ENCODE measurements around the gene FAF1.
"Not testable (repeated sequence)": the region's sequence is repeated elsewhere in the genome, so short reads cannot be mapped to it uniquely, and the experiment has no call there.

FAF1 gene

DNA sequence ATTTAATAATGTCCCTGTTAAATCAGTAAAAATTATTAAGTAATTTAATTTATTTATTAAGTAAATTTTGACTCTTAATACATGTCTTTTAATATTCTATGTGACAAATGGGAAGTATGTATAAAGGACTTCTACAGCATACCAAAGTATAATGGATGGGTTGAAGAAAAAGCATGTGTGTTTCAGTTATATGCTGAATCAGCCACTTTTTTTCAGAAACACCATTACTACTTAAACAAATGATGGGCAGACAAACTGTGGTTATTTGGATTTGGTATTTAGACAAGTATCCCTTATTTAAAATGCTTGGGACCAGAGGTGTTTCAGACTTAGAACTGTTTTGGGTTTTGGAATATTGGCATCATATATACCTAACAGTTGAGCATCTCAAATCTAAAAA, 360.5 kb downstream of the FAF1 start:
- DNase-seq (ENCODE audit: extremely low read depth in 1 of 2, low read depth in 1 of 2) = no peak

DNA sequence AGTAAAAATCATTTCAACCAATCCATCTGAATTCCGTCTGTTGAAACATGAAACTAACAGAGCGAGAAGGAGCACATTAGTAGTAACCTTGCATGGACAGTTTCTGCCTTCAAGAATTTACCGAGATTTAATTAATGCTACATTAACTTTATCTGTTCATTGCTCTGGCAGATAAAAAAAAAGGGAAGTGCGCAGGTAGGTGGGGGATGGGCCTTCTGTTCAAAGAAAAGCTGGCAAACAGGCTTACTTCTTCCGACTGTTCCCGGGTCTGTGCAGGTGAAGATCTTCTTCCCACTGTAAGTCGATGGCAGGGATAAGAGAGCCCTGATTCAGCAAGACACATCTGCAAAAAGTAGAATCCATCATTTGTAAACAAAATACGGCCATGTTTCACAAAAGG, 364.2 kb downstream of the FAF1 start:
- no peak for DNase-seq (ENCODE audit: extremely low read depth in 1 of 2, low read depth in 1 of 2)

DNA sequence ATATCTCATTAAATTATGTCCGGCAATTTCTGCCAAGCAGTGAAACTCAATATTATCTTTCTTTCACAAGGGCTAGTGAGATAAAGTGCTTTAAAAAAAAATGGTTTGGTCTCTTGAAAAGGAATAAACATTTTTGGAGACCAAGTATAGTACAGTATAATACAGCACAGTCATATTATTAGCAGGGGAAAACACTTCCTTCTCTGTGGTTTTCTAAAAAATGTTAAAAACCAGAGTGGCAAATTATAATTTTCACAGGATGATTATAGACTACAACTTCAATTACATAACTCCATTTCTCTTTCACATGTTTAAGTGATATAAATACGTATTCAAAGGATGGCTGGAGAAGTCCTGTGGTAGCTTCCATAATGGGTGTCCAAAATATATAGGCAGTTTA, 366.6 kb downstream of the FAF1 start:
- no peak for DNase-seq (ENCODE audit: extremely low read depth in 1 of 2, low read depth in 1 of 2)

DNA sequence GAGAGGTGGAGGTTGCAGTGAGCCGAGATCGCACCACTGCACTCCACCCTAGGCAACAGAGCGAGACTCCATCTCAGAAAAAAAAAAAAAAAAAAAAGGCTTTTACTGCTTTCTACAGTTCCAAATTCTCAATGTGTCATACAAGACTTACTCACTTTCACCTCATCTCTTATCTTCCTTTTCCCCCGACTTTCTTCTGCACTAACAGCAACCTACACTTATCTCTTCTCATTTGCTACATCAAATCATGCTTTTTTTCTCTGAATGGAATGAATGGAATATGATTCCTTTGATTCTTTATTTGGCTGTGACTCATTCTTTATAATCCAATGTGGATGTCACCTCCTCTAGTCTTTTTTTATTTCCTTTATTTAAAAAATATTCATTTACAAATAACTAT, 368.5 kb downstream of the FAF1 start:
- DNase-seq (ENCODE audit: extremely low read depth in 1 of 2, low read depth in 1 of 2) = no peak

DNA sequence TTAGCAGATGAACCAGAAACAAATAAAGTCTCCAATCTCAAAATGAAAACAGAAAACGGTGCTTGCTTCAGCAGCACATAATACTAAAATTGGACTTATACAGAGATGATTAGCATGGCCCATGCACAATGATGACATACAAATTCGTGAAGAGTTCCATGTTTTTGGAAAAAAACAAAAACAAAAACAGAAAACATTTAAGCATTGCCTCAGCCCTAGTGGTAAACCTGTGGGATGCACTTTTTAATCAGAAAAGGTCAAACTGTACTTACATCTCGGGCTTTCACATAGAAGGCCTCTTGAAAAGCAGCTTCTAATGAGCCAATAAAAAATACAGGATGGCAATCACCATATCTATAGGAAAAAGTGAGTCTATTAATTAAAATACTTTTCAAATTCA, 377.7 kb downstream of the FAF1 start:
- DNase-seq (ENCODE audit: extremely low read depth in 1 of 2, low read depth in 1 of 2) = no peak

DNA sequence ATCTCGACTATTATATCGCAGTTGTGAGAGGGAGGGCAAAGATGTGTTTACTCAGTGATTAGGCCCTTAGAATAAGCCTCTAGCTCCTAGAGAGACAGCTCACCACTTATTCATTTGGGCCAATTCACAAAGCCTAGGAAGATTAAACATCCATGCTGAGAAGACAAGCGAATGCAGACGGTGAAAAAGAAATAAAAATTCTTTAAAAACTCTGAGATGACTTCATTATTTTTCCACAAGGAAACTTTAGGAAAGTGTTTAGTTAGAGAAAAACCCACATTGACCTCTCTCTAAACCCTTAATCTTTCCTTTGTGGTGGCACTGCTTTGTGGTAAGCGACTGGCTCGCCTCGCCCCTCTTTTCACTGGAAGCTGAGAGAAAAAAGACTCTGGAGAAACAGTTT, 390.0 kb downstream of the FAF1 start:
- DNase-seq (ENCODE audit: extremely low read depth in 1 of 2, low read depth in 1 of 2) = no peak

DNA sequence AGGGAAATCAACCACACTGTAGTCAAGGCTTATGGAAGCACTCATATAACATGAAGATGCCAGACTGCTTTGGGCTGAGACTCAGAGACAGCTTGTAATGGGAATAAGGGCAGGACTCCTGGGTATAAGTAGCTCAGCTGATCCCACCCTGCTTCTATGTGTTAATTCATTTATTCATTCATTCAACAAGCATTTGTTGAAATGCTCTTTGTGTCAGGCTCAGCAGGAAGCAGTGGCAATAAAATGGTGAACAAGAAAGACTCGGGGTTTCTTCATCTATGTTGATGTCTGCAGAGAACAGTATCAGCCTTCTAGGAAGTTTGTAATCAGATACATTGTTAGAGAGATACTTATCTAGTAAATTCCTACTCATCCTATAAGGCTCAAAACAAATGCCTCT, 391.3 kb downstream of the FAF1 start:
- no peak for DNase-seq (ENCODE audit: extremely low read depth in 1 of 2, low read depth in 1 of 2)

DNA sequence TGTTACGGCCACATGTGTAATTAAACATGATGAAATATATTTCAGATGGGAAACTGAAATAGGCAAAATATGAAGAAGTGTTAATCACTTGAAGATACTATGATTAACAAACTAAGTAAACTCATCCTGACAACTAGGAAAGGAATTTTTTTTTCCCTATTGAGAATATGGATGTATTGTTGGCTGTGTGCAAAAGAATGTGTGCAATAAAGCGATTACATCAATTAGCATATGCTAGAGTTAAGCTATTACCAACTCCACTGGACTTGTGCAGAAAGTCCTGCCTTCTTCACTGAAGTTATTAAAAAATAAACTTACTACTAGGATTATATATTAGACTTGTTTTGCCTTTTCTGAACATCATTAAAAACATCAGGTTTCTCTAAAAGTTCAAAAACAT, 393.7 kb downstream of the FAF1 start:
- DNase-seq (ENCODE audit: extremely low read depth in 1 of 2, low read depth in 1 of 2) = no peak

DNA sequence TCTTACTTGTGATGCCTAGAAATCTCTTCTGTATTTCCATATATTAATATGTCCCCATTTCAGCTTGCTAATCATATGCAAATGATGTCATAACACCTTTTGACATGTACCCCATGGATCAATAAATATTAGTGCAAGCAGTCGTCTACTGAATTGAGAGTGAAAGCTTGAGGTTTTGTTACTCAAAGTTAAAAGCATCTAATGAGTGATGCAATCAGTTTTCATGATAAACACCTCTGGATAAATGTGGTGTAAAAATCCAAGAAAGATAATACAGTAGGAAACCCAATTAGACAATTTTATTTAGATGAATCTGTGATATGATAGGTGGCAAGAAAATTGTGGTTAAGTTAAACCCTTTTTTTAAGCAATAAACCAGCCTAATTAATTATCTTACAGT, 395.6 kb downstream of the FAF1 start:
- no peak for DNase-seq (ENCODE audit: extremely low read depth in 1 of 2, low read depth in 1 of 2)

DNA sequence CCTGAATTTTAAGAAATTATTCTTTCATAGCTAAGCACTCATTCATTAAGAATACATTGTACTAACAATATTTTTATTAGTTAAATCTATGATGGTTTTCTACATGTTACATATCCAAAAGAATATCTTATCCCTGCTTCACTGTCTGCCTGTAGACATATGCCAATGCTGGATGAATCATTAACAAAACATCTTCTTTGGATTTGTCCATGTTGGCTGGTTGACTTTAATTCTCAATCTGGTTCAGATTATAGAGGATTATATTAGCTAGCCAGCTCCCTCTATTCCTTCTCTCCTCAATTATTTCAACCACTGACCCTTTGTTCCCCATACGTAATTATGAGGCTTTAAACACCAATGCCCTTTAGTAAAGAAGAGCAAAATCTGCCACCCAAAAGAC, 398.0 kb downstream of the FAF1 start:
- DNase-seq (ENCODE audit: extremely low read depth in 1 of 2, low read depth in 1 of 2) = no peak

DNA sequence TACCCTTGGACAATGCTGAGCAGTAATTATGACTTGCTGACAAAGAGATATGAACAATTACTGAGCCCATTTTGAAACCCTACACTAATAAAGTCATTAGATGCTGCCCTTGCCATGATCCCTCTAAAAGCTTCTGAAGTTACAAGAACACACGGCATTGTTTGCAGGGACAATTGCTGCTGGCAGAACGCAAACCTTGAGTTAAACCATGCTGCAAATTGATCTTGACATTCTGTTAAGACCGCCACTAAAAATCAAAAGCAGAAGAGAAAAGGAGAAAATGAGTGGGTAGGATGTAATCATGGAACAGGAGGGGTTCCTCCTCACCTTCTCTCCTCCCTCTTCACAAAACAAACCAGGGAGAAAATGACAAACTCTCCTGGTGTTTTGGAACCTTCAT, 400.6 kb downstream of the FAF1 start:
- DNase-seq (ENCODE audit: extremely low read depth in 1 of 2, low read depth in 1 of 2) = no peak

DNA sequence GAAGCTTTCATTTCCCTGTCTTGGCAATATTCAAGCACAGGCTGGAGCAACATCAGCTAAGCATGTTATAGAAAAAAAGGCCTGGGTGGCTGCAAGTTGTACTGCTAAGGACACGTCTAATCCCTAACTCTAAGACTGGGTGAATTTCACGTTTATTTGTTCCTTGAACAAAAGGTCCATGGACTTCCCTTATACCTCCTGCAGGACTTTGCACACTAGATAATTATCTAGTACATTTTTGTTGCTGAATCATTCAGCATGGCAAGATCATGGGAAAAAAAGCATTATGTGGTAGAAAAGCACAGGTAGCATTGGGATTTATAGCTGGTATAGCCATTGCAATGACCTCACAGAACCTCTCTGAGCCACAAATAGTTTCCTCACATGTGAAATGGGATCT, 406.1 kb downstream of the FAF1 start:
- no peak for DNase-seq (ENCODE audit: extremely low read depth in 1 of 2, low read depth in 1 of 2)

DNA sequence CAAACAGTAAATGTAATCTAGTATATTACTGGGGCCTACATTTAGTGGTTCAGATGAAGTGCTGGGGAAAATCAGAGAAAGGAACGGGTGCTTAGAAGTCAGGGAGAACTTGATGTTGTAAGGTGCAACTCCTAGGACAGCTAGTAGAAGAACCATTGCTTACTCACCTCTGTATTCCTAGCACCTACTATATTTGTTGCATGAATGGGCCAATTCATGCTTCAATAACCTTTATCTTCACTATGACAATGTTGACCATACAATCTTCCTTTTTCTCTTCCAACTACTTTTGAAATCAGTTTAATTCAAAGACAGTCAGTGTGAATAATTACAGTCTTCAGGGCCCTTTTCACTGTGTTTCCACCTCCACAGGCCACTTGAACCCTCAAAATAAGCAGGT, 411.8 kb downstream of the FAF1 start:
- DNase-seq (ENCODE audit: extremely low read depth in 1 of 2, low read depth in 1 of 2) = no peak

DNA sequence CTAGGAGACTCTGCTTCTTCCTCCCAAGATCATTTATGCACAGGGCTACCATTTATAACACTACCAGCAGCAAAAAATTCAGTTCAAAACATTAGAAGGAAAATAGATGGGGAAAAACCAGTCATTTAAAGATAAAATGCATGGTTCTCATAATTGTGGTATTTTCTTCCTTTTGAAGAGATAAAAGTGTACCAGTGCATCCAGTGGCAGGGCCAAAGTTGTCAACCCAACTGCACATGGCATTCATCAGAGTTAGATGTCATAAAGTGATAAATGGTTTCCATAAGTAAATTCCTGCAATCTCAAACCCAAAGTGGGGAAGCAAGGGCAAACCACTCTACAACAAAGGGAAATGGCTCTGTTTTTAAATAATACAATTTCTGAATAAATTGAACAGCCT, 417.7 kb downstream of the FAF1 start:
- DNase-seq (ENCODE audit: extremely low read depth in 1 of 2, low read depth in 1 of 2) = no peak

DNA sequence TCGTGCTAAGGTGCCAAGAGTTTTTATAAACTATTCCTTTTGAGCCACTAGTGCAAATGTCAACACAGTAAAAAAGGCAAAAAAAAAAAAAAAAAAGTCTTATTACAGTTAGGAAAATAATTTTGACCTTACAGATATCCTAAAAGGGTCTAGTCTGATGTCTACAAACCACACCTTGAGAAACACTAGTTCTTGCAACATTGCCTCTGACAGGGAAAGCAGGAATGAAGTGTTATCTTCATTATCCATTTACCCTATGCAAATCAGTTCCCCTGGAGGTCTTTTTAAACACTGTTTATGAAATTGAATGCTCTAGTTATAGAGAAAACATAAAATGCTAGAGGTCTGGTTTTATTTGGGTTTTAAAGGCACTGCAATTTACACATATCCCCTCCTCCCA, 421.6 kb downstream of the FAF1 start:
- DNase-seq (ENCODE audit: extremely low read depth in 1 of 2, low read depth in 1 of 2) = no peak

DNA sequence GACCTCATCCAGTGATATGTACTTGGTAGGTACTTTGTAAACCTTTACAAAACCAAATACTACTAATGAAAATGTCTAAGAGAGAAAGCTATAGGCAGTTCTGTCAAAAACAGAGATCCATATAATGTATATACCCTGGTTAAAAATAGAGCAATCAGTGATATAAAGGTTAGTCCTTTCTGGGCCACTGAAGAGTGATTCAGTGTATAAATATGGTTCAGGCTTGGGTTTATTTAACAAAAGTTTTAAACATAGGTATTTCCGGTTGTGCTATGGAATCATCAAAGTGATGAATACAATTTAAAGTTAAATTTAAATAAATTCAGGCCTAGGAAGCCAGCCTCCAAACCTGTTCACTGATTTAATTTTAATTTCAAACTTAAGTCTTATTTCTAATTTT, 428.5 kb downstream of the FAF1 start:
- DNase-seq (ENCODE audit: extremely low read depth in 1 of 2, low read depth in 1 of 2) = no peak

DNA sequence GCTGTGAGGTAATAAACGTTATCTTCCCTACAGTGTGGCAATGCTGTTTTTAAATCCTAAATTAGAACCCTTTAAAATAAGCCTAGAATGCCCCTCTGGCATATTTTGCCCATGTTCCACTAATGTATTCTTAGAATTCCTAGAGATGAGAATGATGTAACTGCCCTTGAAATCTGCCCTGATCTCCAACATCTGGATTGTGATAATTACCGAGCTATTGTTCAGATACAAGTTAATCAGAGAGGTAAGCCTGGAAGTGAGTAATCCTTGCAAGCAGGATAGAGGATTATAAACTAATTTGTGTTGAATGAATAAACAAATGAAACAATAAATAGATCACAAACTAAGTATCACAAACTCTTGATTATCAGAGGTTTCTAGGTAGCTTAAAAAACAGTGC, 429.0 kb downstream of the FAF1 start:
- DNase-seq (ENCODE audit: extremely low read depth in 1 of 2, low read depth in 1 of 2) = no peak

DNA sequence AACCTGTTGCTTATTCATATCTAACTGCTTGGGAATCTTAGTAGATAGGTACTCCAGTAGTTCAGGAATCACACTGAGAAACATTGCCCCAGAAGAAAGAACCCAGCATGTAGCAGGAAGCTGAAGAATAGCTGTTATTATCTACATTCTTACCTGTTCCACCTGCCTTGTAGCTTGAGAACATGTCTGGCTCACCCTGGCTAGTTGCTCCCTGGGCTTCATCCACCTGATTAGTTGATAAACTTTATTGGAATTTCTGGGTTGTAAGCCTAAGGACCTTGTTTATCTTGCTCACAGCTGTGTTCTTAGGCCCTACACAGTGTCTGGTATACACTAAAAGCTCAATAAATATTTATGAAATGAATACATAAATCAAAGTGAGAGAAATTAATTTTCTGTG, 430.6 kb downstream of the FAF1 start:
- DNase-seq (ENCODE audit: extremely low read depth in 1 of 2, low read depth in 1 of 2) = no peak

DNA sequence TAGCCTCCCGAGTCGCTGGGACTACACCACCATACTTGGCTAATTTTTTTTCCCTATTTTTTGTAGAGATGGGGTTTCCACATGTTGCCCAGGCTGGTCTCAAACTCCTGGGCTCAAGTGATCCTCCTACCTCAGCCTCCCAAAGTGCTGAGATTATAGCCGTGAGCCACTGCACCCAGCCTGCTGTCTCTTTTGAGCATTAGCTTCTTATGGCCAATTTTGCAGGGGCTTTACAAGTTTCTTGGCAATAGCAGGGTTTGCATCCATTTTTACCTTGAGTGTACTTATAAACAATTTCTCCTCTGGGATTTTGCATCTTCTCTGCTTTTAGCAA, 432.1 kb downstream of the FAF1 start:
- not testable (repeated sequence) for DNase-seq (ENCODE audit: extremely low read depth in 1 of 2, low read depth in 1 of 2)

DNA sequence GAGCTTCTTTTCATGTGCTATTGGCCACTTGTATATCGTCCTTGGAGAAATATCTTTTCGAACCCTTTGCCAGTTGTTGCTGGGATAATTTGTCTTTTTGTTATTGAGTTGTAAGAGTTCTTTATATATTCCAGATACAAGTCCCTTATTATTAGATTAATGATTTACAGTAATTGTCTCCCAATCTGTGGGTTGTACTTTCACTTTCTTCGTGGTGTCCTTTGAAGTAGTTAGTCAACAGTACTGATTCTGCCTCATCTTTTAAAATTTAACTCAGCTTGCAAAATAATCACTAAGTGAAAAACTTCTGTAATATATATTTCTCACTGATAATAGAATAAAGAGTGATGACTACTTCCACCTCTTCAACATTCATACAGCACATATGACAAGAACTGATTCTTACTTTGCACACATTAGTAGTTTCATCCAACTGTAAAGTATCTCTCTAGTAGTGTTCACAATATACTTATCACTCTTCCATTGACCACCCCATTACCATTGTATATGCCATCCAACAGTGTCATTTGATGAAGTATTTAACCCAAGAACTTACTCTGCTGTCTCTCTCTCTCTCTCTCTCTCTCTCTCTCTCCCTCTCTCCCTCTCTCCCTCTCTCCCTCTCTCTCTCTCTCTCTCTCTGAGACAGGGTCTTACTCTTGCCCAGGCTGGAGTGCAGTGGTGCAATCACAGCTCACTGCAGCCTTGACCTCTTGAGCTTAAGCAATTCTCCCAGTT, 432.6 kb downstream of the FAF1 start:
- no peak for DNase-seq (ENCODE audit: extremely low read depth in 1 of 2, low read depth in 1 of 2)

DNA sequence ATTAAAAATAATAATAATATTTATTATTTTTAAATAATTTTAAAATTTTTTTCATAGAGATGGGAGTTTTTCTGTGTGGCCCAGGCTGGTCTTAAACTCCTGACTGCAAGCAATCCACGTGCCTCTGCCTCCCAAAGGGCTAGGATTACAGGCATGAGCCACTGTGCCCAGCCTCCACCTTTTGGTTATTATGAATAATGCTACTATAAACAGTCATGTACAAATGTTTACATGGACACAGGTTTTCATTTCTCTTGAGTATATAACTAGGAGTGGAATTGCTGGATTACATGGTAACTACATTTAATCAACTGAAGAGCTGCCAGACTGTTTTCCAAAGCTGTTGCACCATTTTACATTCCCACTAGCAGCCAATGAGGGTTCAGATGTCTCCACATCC, 433.6 kb downstream of the FAF1 start:
- DNase-seq (ENCODE audit: extremely low read depth in 1 of 2, low read depth in 1 of 2) = no peak

DNA sequence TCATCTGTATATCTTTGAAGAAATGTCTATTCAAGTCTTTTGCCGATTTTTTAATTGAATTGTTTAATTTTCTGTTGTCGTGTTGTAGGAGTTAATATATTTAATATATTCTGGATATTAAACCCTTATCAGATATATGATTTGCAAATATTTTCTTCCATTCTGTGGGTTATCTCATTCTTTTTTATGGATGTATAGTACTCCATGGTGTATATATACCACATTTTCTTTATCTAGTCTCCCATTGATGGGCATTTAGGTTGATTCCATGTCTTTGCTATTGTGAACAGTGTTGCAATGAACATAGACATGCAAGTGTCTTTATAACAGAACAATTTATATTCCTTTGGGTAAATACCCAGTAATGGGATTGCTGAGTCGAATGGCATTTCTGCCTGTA, 436.5 kb downstream of the FAF1 start:
- DNase-seq (ENCODE audit: extremely low read depth in 1 of 2, low read depth in 1 of 2) = no peak

DNA sequence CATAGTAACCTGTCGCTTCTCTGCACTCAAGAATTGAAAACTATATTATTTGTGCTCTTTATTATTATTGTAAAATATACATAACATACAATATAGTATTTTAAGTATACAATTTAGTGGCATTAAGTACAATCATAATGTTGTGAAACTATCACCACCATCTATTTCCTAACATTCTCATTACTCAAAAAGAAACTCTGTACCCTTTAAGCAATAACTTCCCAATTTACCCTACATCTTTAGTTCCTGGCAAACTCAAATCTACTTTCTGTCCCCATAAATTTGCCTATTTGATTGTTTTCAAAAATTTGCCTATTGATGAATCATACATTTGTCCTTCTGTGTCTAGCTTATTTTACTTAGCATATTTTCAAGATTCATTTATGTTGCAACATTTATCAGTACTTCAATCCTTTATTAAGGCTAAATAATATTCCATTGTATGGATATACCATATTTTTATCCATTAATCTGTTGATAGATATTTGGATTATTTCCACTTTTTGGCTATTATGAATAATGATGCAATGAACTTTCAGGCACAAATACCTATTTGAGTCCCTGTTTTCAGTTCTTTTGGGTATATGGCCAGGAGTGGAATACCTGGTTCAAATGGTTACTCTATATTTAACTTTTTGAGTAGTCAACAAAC, 437.2 kb downstream of the FAF1 start:
- DNase-seq (ENCODE audit: extremely low read depth in 1 of 2, low read depth in 1 of 2) = no peak
